Stimulated activated CD4-positive, alpha-beta T cell treated with anti-CD3 and anti-CD28 coated beads, Interleukin-15, amount 100 ng/mL, for 24 hours (primary cell): Measurements from ENCODE around the gene RPL39L.

Experiments used
- DNase-seq: peaks from one replicate; pipeline ENCODE4 v3.0.0-alpha.2; 2020

Gene RPL39L

GRCh38 chr3:187088701-187089100, 50.6 kb downstream of the RPL39L start:
- no peak for DNase-seq

- no peak for DNase-seq
Measured at GRCh38 chr3:187086831-187087230, 52.5 kb downstream of the RPL39L start.

GRCh38 chr3:187085933-187086332, 53.4 kb downstream of the RPL39L start:
- no peak for DNase-seq

- no peak for DNase-seq
Measured at GRCh38 chr3:187085021-187085666, 54.2 kb downstream of the RPL39L start.

- no peak for DNase-seq
Measured at GRCh38 chr3:187084580-187084979, 54.7 kb downstream of the RPL39L start.

- DNase-seq: no peak
Measured at GRCh38 chr3:187084126-187084525, 55.2 kb downstream of the RPL39L start.

GRCh38 chr3:187082758-187083375, 56.4 kb downstream of the RPL39L start:
- DNase-seq: no peak

GRCh38 chr3:187080799-187081450, 58.4 kb downstream of the RPL39L start:
- no peak for DNase-seq

GRCh38 chr3:187079090-187080022, 59.9 kb downstream of the RPL39L start:
- no peak for DNase-seq

GRCh38 chr3:187077537-187077936, 61.8 kb downstream of the RPL39L start:
- DNase-seq: no peak

- no peak for DNase-seq
Measured at GRCh38 chr3:187077085-187077484, 62.2 kb downstream of the RPL39L start.

- DNase-seq: no peak
Measured at GRCh38 chr3:187076297-187076696, 63.0 kb downstream of the RPL39L start.

GRCh38 chr3:187074846-187075245, 64.5 kb downstream of the RPL39L start:
- DNase-seq: no peak

GRCh38 chr3:187073581-187074098, 65.7 kb downstream of the RPL39L start:
- DNase-seq: no peak

- no peak for DNase-seq
Measured at GRCh38 chr3:187072511-187072910, 66.8 kb downstream of the RPL39L start.

GRCh38 chr3:187072102-187072501, 67.2 kb downstream of the RPL39L start:
- DNase-seq: no peak
